GM18499 (cell line): ENCODE measurements around the gene SLC5A4.
"Not testable (repeated sequence)": the region's sequence is repeated elsewhere in the genome, so short reads cannot be mapped to it uniquely, and the experiment has no call there.

Experiments
- ATAC-seq: cut with Tn5 transposase; IDR thresholded peaks from one replicate; pipeline ENCODE4 v1.9.1; 2021; ENCODE audit warnings: moderate number of reproducible peaks; ENCODE audit not compliant: insufficient read depth, unreplicated experiment

The SLC5A4 gene

GRCh38 chr22:32202539-32203180 is 52.5 kb downstream of the SLC5A4 start:
- no peak for ATAC-seq

GRCh38 chr22:32202161-32202538 is 53.0 kb downstream of the SLC5A4 start:
- ATAC-seq: no peak

GRCh38 chr22:32200752-32201151 is 54.4 kb downstream of the SLC5A4 start:
- no peak for ATAC-seq

DNA sequence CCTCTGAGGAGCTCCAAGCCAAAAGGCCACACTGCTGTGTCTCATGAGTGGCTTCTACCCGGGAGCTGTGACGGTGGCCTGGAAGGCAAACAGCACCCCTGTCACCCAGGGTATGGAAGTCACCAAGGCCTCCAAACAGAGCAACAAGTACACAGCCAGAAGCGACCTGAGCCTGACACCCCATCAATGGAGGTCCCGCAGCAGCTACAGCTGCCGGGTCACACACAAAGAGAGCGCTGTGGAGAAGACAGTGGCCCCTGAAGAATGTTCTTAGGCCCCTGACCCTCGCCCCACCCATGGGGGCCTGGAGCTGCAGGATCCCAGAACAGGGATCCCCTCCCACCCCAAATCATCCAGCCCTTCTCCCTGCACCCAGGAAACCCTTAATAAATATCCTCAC is 55.2 kb downstream of the SLC5A4 start:
- no peak for ATAC-seq

GRCh38 chr22:32199341-32199740 is 55.8 kb downstream of the SLC5A4 start:
- no peak for ATAC-seq

DNA sequence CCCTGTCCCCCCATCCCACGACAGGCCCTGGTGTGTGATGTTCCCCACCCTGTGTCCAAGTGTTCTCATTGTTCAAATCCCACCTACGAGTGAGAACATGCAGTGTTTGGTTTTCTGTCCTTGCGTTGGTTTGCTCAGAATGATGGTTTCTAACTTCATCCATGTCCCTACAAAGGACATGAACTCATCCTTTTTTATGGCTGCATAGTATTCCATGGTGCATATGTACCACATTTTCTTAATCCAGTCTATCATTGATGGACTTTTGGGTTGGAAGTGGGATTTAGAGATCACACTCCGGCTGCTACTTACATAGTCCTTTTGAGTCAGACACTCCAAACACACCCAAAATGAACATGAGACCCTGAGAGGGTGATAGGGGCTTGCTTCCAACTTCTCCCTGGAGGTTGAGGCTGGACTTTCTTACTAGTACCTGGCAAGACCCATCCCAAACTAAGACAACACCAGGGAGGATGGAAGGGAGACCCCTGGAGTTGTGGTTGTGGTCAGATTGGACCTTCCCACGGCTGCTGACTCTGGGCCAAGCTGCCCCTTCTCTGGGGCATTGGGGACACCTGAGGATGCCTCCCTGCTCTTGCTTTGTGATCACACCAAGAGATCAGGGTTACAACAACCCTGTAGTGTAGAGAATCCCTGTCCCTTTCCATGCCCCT is 57.5 kb downstream of the SLC5A4 start:
- not testable (repeated sequence) for ATAC-seq

GRCh38 chr22:32195900-32196299 is 59.2 kb downstream of the SLC5A4 start:
- not testable (repeated sequence) for ATAC-seq

DNA sequence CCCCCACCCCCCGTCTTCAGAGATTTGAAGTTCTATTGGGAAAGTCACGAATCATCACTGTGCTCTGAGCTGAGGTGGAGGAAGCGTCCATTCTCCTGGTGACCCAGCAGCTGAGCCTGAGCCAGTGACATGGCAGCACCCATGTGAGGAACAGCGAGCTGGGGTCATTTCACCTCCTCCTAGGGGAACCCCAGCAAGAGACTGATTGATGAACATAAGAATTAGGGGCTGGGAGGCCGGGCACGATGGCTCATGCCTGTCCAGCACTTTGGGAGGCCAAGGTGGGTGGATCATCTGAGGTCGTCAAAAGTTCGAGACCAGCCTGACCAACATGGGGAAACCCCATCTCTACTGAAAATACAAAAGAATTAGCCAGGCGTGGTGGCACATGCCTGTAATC is 61.8 kb downstream of the SLC5A4 start:
- ATAC-seq: not testable (repeated sequence)

- not testable (repeated sequence) for ATAC-seq
Measured at GRCh38 chr22:32191021-32191420, 64.1 kb downstream of the SLC5A4 start.

DNA sequence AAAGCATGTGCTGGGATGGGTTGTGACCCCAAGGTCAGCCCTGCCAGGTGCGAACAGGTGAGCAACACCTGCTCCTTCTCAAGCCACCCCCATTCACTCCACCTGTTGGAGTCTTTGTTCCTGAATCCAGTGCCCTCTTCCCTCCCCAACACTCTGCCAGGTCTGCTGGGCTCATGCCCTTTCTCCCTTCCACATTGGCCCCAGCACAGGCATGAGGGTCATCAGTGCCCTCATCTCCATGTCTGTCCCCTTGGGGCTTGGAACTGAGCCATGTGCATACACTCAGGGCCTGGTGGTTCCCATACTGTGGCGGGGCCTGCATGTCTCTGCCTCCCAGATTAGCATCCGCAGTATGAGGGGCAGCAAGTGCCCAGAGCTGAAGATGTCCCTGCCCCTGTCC is 69.3 kb downstream of the SLC5A4 start:
- no peak for ATAC-seq

DNA sequence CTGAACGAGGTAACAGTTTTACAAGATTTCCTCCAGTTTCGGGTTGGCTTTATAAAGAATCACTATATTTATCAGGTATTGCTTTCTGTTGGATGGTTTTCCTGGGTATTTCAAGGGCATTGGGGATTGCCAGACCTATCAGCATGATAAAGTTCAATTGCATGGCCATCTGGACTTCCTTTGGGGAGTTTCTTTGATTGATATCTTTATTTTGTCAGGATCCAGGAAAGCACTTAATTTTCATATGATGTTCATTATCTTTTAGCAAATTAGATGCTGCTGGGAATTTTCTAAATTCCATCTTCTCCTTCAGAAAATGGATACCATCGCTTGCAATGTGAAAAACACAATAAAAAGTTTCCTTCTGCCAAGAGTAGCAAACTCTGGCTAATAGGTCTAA is 71.5 kb downstream of the SLC5A4 start:
- no peak for ATAC-seq

DNA sequence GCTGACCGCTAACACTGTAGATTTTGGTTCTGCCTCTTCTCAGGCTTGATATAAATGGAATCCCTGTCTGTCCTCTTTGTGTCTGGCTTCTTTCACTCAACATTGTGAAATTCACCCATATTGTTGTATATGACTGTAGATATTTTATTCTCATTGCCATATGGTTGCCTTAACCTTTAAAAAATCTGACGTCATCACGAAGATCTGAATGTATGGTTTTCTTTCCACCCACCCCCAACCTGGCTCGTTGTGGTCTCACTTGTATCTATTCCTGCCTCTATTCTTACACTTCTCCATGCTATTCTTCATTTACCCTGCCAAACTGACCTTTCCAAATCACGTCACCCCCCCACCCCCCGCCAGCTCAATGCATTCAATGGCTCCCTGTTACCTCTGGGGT is 74.1 kb downstream of the SLC5A4 start:
- no peak for ATAC-seq

DNA sequence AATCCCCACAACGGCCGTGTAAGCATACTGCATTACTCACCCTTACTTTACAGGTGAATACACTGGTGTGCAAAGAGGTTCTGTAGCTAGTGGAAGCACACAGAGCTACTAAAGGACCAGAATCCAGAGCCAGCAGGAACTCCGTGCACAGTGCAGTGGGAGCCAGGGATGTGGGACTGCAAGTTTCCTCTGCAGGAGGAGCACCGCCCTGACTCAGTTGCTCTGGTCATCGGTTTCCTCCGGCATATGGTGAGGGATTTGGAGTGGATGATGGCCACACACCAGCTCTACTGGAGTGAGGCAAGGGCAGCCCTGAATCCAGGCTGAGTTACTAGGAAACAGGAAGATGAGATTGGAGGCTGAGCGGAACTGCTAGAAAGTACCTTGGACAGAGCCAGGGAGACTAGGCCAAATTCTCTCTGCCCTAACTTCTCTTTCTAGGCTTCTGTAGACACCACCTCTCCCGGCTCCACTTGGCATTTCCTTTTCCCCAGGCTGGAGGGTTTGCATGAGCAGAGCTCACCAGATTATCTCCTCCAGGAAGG is 77.9 kb downstream of the SLC5A4 start:
- ATAC-seq: no peak

- no peak for ATAC-seq
Measured at GRCh38 chr22:32175683-32176644, 79.2 kb downstream of the SLC5A4 start.

DNA sequence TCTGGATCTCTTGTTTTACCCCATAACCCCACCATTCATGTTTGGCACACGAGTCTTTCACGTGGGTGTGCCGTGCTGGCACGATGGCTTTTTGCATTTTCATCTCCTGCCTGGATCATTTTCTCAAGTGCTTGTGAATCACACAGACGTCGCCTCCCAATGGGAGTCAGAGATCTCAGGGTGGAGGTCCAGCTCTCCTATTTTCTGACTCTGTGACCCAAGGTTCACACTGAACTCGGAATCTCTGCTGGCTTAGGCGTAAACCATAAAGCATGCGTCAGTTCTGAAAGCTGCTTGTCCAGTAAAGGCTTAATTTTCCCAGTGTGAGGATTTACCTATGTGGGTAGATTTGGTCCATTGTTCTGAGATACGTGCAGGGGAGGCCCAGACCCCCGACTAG is 80.0 kb downstream of the SLC5A4 start:
- no peak for ATAC-seq
